GM12878 (cell line): ENCODE results near the gene DNAJB6. TPM values are rescaled to one million over a fixed set of nuclear protein-coding genes. Genes with fewer than 3 reads are reported as not detected.

Experiments
- ATAC-seq: fragments of 200-7000 bp; cut with Tn5 transposase; 3 replicates; pipeline ENCODE4 v1.9.1; 2020; ENCODE audit warnings: mild to moderate bottlenecking, moderate library complexity
- BruUV-seq: library from RNA; stranded (reverse); fragments of 400-500 nt; replicated peaks from 2 replicates; lab custom pipeline; 2021; lab: Mats Ljungman, UMichigan
- CTCF ChIA-PET: fragments of 300-600 bp; sonication (Branson Sonifier 250); formaldehyde crosslinking; extraction: SDS; loops from one replicate; lab custom pipeline; 2021; ENCODE audit warnings: inconsistent platforms; lab: Yijun Ruan, JAX
- POLR2A ChIA-PET: fragments of 350-600 bp; formaldehyde crosslinking; extraction: SDS; loops from one replicate; lab custom pipeline; 2021; ENCODE audit warnings: inconsistent platforms; lab: Charles Lee
- RAD21 ChIA-PET: fragments of 300-600 bp; sonication (Branson Sonifier 250); formaldehyde crosslinking; loops from one replicate; lab custom pipeline; 2023; ENCODE audit warnings: antibody characterized with exemption; ENCODE audit not compliant: unreplicated experiment; lab: Charles Lee
- SMC1A ChIA-PET: fragments of 300-600 bp; sonication (Branson Sonifier 250); formaldehyde crosslinking; loops from one replicate; lab custom pipeline; 2023; ENCODE audit not compliant: unreplicated experiment, uncharacterized antibody; lab: Charles Lee
- DNase-seq: peaks from one replicate; pipeline ENCODE4 v3.0.0-alpha.2; 2011; ENCODE audit warnings: low read depth, low spot score
- FAIRE-seq: peaks from 3 replicates; lab custom pipeline; 2011; peaks lifted over from hg19 to GRCh38; lab: Jason Lieb, UNC
- H2AFZ ChIP-seq: 2 replicates; pipeline ENCODE4 v1.6.0; 2011; ENCODE audit warnings: low read depth, low read length, control low read depth; ENCODE audit not compliant: control insufficient read depth
- H3K27ac ChIP-seq: 2 replicates; pipeline ENCODE4 v1.5.1; 2011; ENCODE audit warnings: control low read depth; ENCODE audit not compliant: control insufficient read depth, insufficient read depth
- H3K27me3 ChIP-seq, 2 experiments: replicated peaks in 1 of 2; 2 replicates each; pipeline versions ENCODE4 v1.6.0 to v1.6.1; 2011; ENCODE audit warnings: low read length in 1 of 2; ENCODE audit not compliant: control insufficient read depth in 2 of 2, insufficient read depth in 2 of 2
- H3K36me3 ChIP-seq, 2 experiments: 2 replicates each; pipeline ENCODE4 v1.5.1; 2011; ENCODE audit warnings: low read length in 1 of 2; ENCODE audit not compliant: control insufficient read depth in 2 of 2, insufficient read depth in 2 of 2
- H3K4me1 ChIP-seq: 2 replicates; pipeline ENCODE4 v1.6.1; 2011; ENCODE audit warnings: mild to moderate bottlenecking, low read length, moderate library complexity, mixed read lengths; ENCODE audit not compliant: control insufficient read depth, insufficient read depth
- H3K4me2 ChIP-seq: 2 replicates; pipeline ENCODE4 v1.6.0; 2011; ENCODE audit warnings: control low read depth; ENCODE audit not compliant: control insufficient read depth, insufficient read depth
- H3K4me3 ChIP-seq: fragments of 200-600 bp; sonication (generic); 2 replicates; pipeline ENCODE4 v1.5.1; 2016
- H3K79me2 ChIP-seq: 2 replicates; pipeline ENCODE4 v1.6.0; 2011; ENCODE audit warnings: low read length; ENCODE audit not compliant: control insufficient read depth, insufficient read depth
- H3K9ac ChIP-seq: 2 replicates; pipeline ENCODE4 v1.8.0; 2011; ENCODE audit warnings: low read length, control low read depth, mixed read lengths; ENCODE audit not compliant: control insufficient read depth, insufficient read depth
- H3K9me3 ChIP-seq: replicated peaks from 3 replicates; pipeline ENCODE4 v1.5.1; 2011; ENCODE audit warnings: mild to moderate bottlenecking, low read length; ENCODE audit not compliant: control insufficient read depth, insufficient read depth
- H4K20me1 ChIP-seq: 2 replicates; pipeline ENCODE4 v1.6.0; 2011; ENCODE audit not compliant: control insufficient read depth, insufficient read depth
- BCL11A ChIP-seq: IDR thresholded peaks from 2 replicates; pipeline ENCODE4 v1.6.1; 2011; ENCODE audit warnings: low read depth, low read length
- BCLAF1 ChIP-seq: fragments of 450-650 bp; IDR thresholded peaks from 2 replicates; pipeline ENCODE4 v1.6.1; 2017; ENCODE audit warnings: antibody characterized with exemption, mild to moderate bottlenecking, moderate library complexity
- CTCF ChIP-seq, 3 experiments: IDR thresholded peaks in 2 of 3; conservative IDR thresholded peaks in 1 of 3; 2 replicates each; pipeline ENCODE4 v1.5.1; 2011; ENCODE audit warnings: low read depth in 3 of 3, low read length in 3 of 3, mild to moderate bottlenecking in 3 of 3, control low read depth in 2 of 3, moderate library complexity in 2 of 3, inconsistent platforms in 1 of 3, mixed read lengths in 1 of 3; ENCODE audit not compliant: control insufficient read depth in 2 of 3, insufficient read depth in 1 of 3; ENCODE audit errors: extremely low read depth in 1 of 3
- E2F4 ChIP-seq: IDR thresholded peaks from 2 replicates; pipeline ENCODE4 v1.6.1; 2012; ENCODE audit warnings: low read depth, low read length, improper control_type of control experiment
- HSF1 ChIP-seq: fragments of 150-350 bp; IDR thresholded peaks from 2 replicates; pipeline ENCODE4 v1.6.1; 2014; ENCODE audit warnings: mild to moderate bottlenecking, low read depth, low read length
- IKZF1 ChIP-seq: fragments of 450-650 bp; conservative IDR thresholded peaks from 2 replicates; pipeline ENCODE4 v1.6.1; 2017; ENCODE audit warnings: antibody characterized with exemption, mild to moderate bottlenecking
- MLLT1 ChIP-seq: fragments of 450-650 bp; IDR thresholded peaks from 2 replicates; pipeline ENCODE4 v1.6.1; 2016; ENCODE audit warnings: mild to moderate bottlenecking
- PBX3 ChIP-seq: IDR thresholded peaks from 2 replicates; pipeline ENCODE4 v1.6.1; 2011; ENCODE audit warnings: mild to moderate bottlenecking, low read depth, low read length, moderate library complexity; ENCODE audit not compliant: insufficient replicate concordance
- POU2F2 ChIP-seq: IDR thresholded peaks from 3 replicates; pipeline ENCODE4 v1.6.1; 2011; ENCODE audit warnings: low read depth, mild to moderate bottlenecking, low read length, borderline replicate concordance
- RELA ChIP-seq: fragments of 450-650 bp; IDR thresholded peaks from 2 replicates; pipeline ENCODE4 v1.8.0; 2014; ENCODE audit warnings: borderline replicate concordance; ENCODE audit not compliant: partially characterized antibody
- SP1 ChIP-seq: IDR thresholded peaks from one replicate; pipeline ENCODE4 v1.6.1; 2011; ENCODE audit warnings: low read depth, low read length
- TAF1 ChIP-seq: IDR thresholded peaks from 2 replicates; pipeline ENCODE4 v1.6.1; 2011; ENCODE audit warnings: mild to moderate bottlenecking, low read depth, low read length, borderline replicate concordance
- ZBED1 ChIP-seq: IDR thresholded peaks from 2 replicates; pipeline ENCODE4 v1.6.1; 2016; ENCODE audit warnings: borderline replicate concordance
- ZNF274 ChIP-seq: IDR thresholded peaks from one replicate; pipeline ENCODE4 v1.8.0; 2011; ENCODE audit not compliant: insufficient read length, insufficient read depth
- WGBS: methylation state at CpG from one replicate; pipeline ENCODE4 v1.1.6; 2016; ENCODE audit warnings: low lambda C conversion rate; ENCODE audit not compliant: insufficient replicate concordance, insufficient coverage; ENCODE audit errors: missing lambda C conversion rate; 5-methylcytosine and 5-hydroxymethylcytosine counted together
- in situ Hi-C: fragments of 300-500 bp; cut with MboI; formaldehyde crosslinking; loops from 9 replicates; pipeline ENCODE4 v1.14.3; 2018; ENCODE audit warnings: mixed read lengths
- intact Hi-C: fragments of 100-400 bp; cut with micrococcal nuclease; formaldehyde crosslinking; loops from one replicate; pipeline ENCODE4 v1.14.2; 2022; ENCODE audit not compliant: unreplicated experiment
- polyA plus RNA-seq, 11 experiments: library from polyadenylated mRNA; depleted of rRNA in 4 of 11; unstranded in 6 of 11; stranded (reverse) in 5 of 11; fragments of >200 nt; fragmentation: Nextera tagmentation in 4 of 11; fragmentation: Illumina TruSeq in 1 of 11; extraction: Ambion mirVana in 4 of 11; extraction: Trizol in 1 of 11; gene quantifications; 1 replicate in 1 of 11; 2 replicates in 10 of 11; pipeline versions ENCODE4 v1.2.1 to v1.2.3, GENCODE V29; 2011 to 2016; ENCODE audit warnings: inconsistent platforms in 2 of 11, missing spikeins in 2 of 11, low read depth in 1 of 11
- total RNA-seq, 4 experiments: library from RNA; depleted of rRNA in 3 of 4; stranded (reverse); fragments of >200 nt in 3 of 4; fragmentation: Illumina TruSeq in 1 of 4; extraction: Trizol in 1 of 4; gene quantifications; 2 replicates each; pipeline versions ENCODE4 v1.2.1 to v1.2.3, GENCODE V29; 2013 to 2021

DNAJB6 gene
- total and polyA plus RNA-seq, 10 of the 15 experiments (the other 5 are each of a cell fraction or from before 2014, with no cell fraction given): 34.5 to 117 (median 53.1) TPM

GRCh38 chr7:157429680-157430224 lies 92.9 kb downstream of the DNAJB6 start:
- no TSS peak for BruUV-seq
- DNase-seq: no peak
- H2AFZ ChIP-seq: no peak overlapping the region
- ChIA-PET RAD21 (no interaction called here), POLR2A (no interaction called here), CTCF (interaction anchor here (0.8 kb wide), 1 partner anchor 1547 kb away, joined by 3 read pairs; no protein-coding TSS in a partner anchor), SMC1A (no interaction called here)
- FAIRE-seq: no peak
- ATAC-seq: no peak
- no peaks in the 10 kb centered on the region for H3K4me1 ChIP-seq
- H3K4me3 ChIP-seq: no peak overlapping the region
- H3K27ac ChIP-seq: no peak overlapping the region
- no peaks in the 10 kb centered on the region for H3K27me3 ChIP-seq
- intact Hi-C loops: no loop called here
- H3K4me2 ChIP-seq: no peak overlapping the region
- no peak overlapping the region for H3K9ac ChIP-seq
- H3K9me3 ChIP-seq: no peaks in the 10 kb centered on the region
- no peaks in the 10 kb centered on the region for H3K36me3 ChIP-seq
- 39% methylated on average over 4 of the region's 6 CpGs for WGBS
- in situ Hi-C loops: no loop called here
- no peaks in the 10 kb centered on the region for H4K20me1 ChIP-seq
- H3K79me2 ChIP-seq: no peaks in the 10 kb centered on the region
- no peak for TF ChIP-seq E2F4
- TF ChIP-seq SP1: no peak
- TF ChIP-seq BCL11A: no peak
- no peak for TF ChIP-seq ZNF274
- TF ChIP-seq RELA: no peak
- TF ChIP-seq CTCF (IDR thresholded peaks at IDR 0.05 in 2 of 3, conservative IDR thresholded peaks at IDR 0.05 in 1 of 3; ENCODE audit: control insufficient read depth in 2 of 3, extremely low read depth in 1 of 3, insufficient read depth in 1 of 3, low read depth in 3 of 3, low read length in 3 of 3): no peak
- TF ChIP-seq ZBED1: no peak
- no peak for TF ChIP-seq MLLT1
- TF ChIP-seq TAF1: no peak
- TF ChIP-seq BCLAF1: no peak
- TF ChIP-seq IKZF1: no peak
- TF ChIP-seq HSF1: no peak
- TF ChIP-seq POU2F2: no peak
- TF ChIP-seq PBX3: no peak
